GM23338 (cell line): Measurements from ENCODE around the gene STAT5B. TPM values are rescaled to one million over a fixed set of nuclear protein-coding genes. Genes with fewer than 3 reads are reported as not detected.

ENCODE experiments used
- ATAC-seq: fragments of 200-7000 bp; cut with Tn5 transposase; 3 replicates; pipeline ENCODE4 v1.9.1; 2020
- DNase-seq: peaks from one replicate; pipeline ENCODE4 v3.0.0-alpha.2; 2015; ENCODE audit warnings: low spot score
- H2AFZ ChIP-seq: fragments of 200-600 bp; sonication (generic); 2 replicates; pipeline ENCODE4 v1.8.0; 2016; ENCODE audit warnings: antibody characterized with exemption, mild to moderate bottlenecking, moderate library complexity
- H3F3A ChIP-seq: fragments of 200-600 bp; sonication (generic); replicated peaks from 2 replicates; pipeline ENCODE4 v1.8.0; 2017; ENCODE audit warnings: antibody characterized with exemption, mixed run types, low read depth
- H3K27ac ChIP-seq: fragments of 200-600 bp; sonication (generic); 2 replicates; pipeline ENCODE4 v1.6.1; 2016; ENCODE audit warnings: low read depth
- H3K27me3 ChIP-seq: fragments of 200-600 bp; sonication (generic); 2 replicates; pipeline ENCODE4 v1.8.0; 2016; ENCODE audit warnings: mild to moderate bottlenecking, mixed run types, moderate library complexity; ENCODE audit not compliant: insufficient read depth
- H3K36me3 ChIP-seq: fragments of 200-600 bp; sonication (generic); 2 replicates; pipeline ENCODE4 v1.8.0; 2016; ENCODE audit warnings: mild to moderate bottlenecking; ENCODE audit not compliant: insufficient read depth
- H3K4me1 ChIP-seq: fragments of 200-600 bp; sonication (generic); 2 replicates; pipeline ENCODE4 v1.8.0; 2016; ENCODE audit warnings: mild to moderate bottlenecking, moderate library complexity; ENCODE audit not compliant: insufficient read depth
- H3K4me2 ChIP-seq: fragments of 200-600 bp; sonication (generic); 2 replicates; pipeline ENCODE4 v1.7.1; 2017; ENCODE audit warnings: mixed run types
- H3K4me3 ChIP-seq: fragments of 200-600 bp; sonication (generic); 2 replicates; pipeline ENCODE4 v1.6.1; 2016; ENCODE audit warnings: mixed run types
- H3K79me2 ChIP-seq: fragments of 200-600 bp; sonication (generic); replicated peaks from 2 replicates; pipeline ENCODE4 v1.8.0; 2017; ENCODE audit warnings: mild to moderate bottlenecking; ENCODE audit not compliant: insufficient read depth
- H3K9me2 ChIP-seq: fragments of 200-600 bp; sonication (generic); 2 replicates; pipeline ENCODE4 v1.8.0; 2017; ENCODE audit not compliant: insufficient read depth
- H4K20me1 ChIP-seq: fragments of 200-600 bp; sonication (generic); replicated peaks from 2 replicates; pipeline ENCODE4 v1.8.0; 2017; ENCODE audit warnings: mild to moderate bottlenecking; ENCODE audit not compliant: insufficient read depth
- H3K27ac Mint-ChIP-seq: 2 replicates; pipeline ENCODE4 v1.8.0; 2020; ENCODE audit warnings: inconsistent platforms, mild to moderate bottlenecking, moderate library complexity, mixed read lengths
- H3K27me3 Mint-ChIP-seq: 3 replicates; pipeline ENCODE4 v1.8.0; 2022; ENCODE audit warnings: low read depth, mild to moderate bottlenecking, moderate library complexity, mixed read lengths, inconsistent platforms; ENCODE audit not compliant: insufficient read depth, poor library complexity
- H3K36me3 Mint-ChIP-seq: 3 replicates; pipeline ENCODE4 v1.8.0; 2021; ENCODE audit warnings: low read depth, mild to moderate bottlenecking, inconsistent platforms, moderate library complexity, mixed read lengths
- H3K4me1 Mint-ChIP-seq: 3 replicates; pipeline ENCODE4 v1.8.0; 2020; ENCODE audit warnings: mild to moderate bottlenecking, inconsistent platforms, mixed read lengths
- H3K4me3 Mint-ChIP-seq: 3 replicates; pipeline ENCODE4 v1.8.0; 2021; ENCODE audit warnings: moderate library complexity, mild to moderate bottlenecking, inconsistent platforms, mixed read lengths
- H3K9me3 Mint-ChIP-seq: 3 replicates; pipeline ENCODE4 v1.8.0; 2020; ENCODE audit warnings: moderate library complexity, mild to moderate bottlenecking, inconsistent platforms, mixed read lengths
- CREB1 ChIP-seq: fragments of 250-450 bp; sonication (Bioruptor Pico); IDR thresholded peaks from 2 replicates; pipeline ENCODE4 v1.5.0; 2020; ENCODE audit warnings: low read depth, mild to moderate bottlenecking, moderate library complexity
- EZH2 ChIP-seq: fragments of 200-600 bp; sonication (generic); IDR thresholded peaks from one replicate; pipeline ENCODE4 v1.8.0; 2017; ENCODE audit warnings: antibody characterized with exemption, mild to moderate bottlenecking, low read depth; ENCODE audit not compliant: unreplicated experiment
- EZH2phosphoT487 ChIP-seq: fragments of 200-600 bp; sonication (generic); IDR thresholded peaks from one replicate; pipeline ENCODE4 v1.8.1; 2018; ENCODE audit warnings: antibody characterized with exemption; ENCODE audit not compliant: unreplicated experiment
- JUNB ChIP-seq: IDR thresholded peaks from one replicate; pipeline ENCODE4 v1.6.1; 2016; ENCODE audit warnings: antibody characterized with exemption; ENCODE audit not compliant: unreplicated experiment
- NANOG ChIP-seq: IDR thresholded peaks from 2 replicates; pipeline ENCODE4 v1.6.1; 2016; ENCODE audit warnings: antibody characterized with exemption, borderline replicate concordance
- POLR2AphosphoS5 ChIP-seq: IDR thresholded peaks from 2 replicates; pipeline ENCODE4 v1.6.1; 2016; ENCODE audit warnings: antibody characterized with exemption, low read depth
- REST ChIP-seq: IDR thresholded peaks from one replicate; pipeline ENCODE4 v1.6.1; 2018; ENCODE audit warnings: antibody characterized with exemption; ENCODE audit not compliant: unreplicated experiment
- STAT1 ChIP-seq: IDR thresholded peaks from one replicate; pipeline ENCODE4 v1.6.1; 2016; ENCODE audit warnings: antibody characterized with exemption; ENCODE audit not compliant: unreplicated experiment
- ZNF114 ChIP-seq: fragments of 250-450 bp; sonication (Bioruptor Pico); IDR thresholded peaks from 2 replicates; pipeline ENCODE4 v1.5.0; 2020; ENCODE audit warnings: mild to moderate bottlenecking, moderate library complexity
- ZNF331 ChIP-seq: fragments of 250-450 bp; sonication (Bioruptor Pico); IDR thresholded peaks from 2 replicates; pipeline ENCODE4 v1.5.0; 2020; ENCODE audit warnings: low read depth, mild to moderate bottlenecking, moderate library complexity
- polyA plus RNA-seq: library from polyadenylated mRNA; unstranded; fragments of >200 nt; fragmentation: Nextera tagmentation; extraction: Ambion mirVana; gene quantifications from 2 replicates; pipeline ENCODE4 v1.2.1, GENCODE V29; 2016
- total RNA-seq: library from RNA; depleted of rRNA; stranded (reverse); fragments of >200 nt; shearing (Covaris generic); gene quantifications from 2 replicates; pipeline ENCODE4 v1.2.3, GENCODE V29; 2014
- TF ChIP-seq, protein P1 (sequence below), 2 experiments: fragments of 200-600 bp in 1 of 2; sonication (generic) in 1 of 2; conservative IDR thresholded peaks; 2 replicates each; pipeline versions ENCODE4 v1.5.1 to v1.6.1; 2016 to 2017; ENCODE audit warnings: antibody characterized with exemption in 2 of 2, low read depth in 2 of 2, mild to moderate bottlenecking in 2 of 2, moderate library complexity in 1 of 2
- TF ChIP-seq, protein P2 (sequence below): IDR thresholded peaks from 2 replicates; pipeline ENCODE4 v1.6.1; 2016; ENCODE audit warnings: antibody characterized with exemption
- TF ChIP-seq, protein P3 (sequence below): fragments of 250-450 bp; sonication (Bioruptor Pico); IDR thresholded peaks from 2 replicates; pipeline ENCODE4 v1.5.0; 2020; ENCODE audit warnings: mild to moderate bottlenecking, moderate library complexity

Gene STAT5B
- total and polyA plus RNA-seq, 2 experiments from 2014 or later, result 13.9 to 60.5 TPM

GRCh38 chr17:42313773-42314566 lies 37.8 kb upstream of the STAT5B start:
- H2AFZ ChIP-seq, result no peak overlapping the region
- Mint-ChIP-seq H3K27me3 (peaks cover 11% of the 10 kb centered on the region), H3K4me3 (no peak overlapping the region), H3K27ac (peak overlapping the region; percentile 40; the same call in 1 of the 2 replicates), H3K36me3 (peaks cover 27% of the 10 kb centered on the region), H3K9me3 (no peaks in the 10 kb centered on the region; the same call in 2 of the 3 replicates), H3K4me1 (peaks cover 41% of the 10 kb centered on the region)
- ATAC-seq (no peak), DNase-seq (no peak)
- peaks cover 23% of the 10 kb centered on the region for H3K4me1 ChIP-seq
- H3F3A ChIP-seq, result peaks cover 26% of the 10 kb centered on the region
- no peaks in the 10 kb centered on the region; the same call in 1 of the 2 replicates for H4K20me1 ChIP-seq
- H3K27me3 ChIP-seq, result no peaks in the 10 kb centered on the region
- peaks cover 17% of the 10 kb centered on the region for H3K36me3 ChIP-seq
- TF ChIP-seq, protein P1, sequence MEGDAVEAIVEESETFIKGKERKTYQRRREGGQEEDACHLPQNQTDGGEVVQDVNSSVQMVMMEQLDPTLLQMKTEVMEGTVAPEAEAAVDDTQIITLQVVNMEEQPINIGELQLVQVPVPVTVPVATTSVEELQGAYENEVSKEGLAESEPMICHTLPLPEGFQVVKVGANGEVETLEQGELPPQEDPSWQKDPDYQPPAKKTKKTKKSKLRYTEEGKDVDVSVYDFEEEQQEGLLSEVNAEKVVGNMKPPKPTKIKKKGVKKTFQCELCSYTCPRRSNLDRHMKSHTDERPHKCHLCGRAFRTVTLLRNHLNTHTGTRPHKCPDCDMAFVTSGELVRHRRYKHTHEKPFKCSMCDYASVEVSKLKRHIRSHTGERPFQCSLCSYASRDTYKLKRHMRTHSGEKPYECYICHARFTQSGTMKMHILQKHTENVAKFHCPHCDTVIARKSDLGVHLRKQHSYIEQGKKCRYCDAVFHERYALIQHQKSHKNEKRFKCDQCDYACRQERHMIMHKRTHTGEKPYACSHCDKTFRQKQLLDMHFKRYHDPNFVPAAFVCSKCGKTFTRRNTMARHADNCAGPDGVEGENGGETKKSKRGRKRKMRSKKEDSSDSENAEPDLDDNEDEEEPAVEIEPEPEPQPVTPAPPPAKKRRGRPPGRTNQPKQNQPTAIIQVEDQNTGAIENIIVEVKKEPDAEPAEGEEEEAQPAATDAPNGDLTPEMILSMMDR (conservative IDR thresholded peaks at IDR 0.05; ENCODE audit: low read depth in 2 of 2), result no peak
- TF ChIP-seq STAT1 (no peak), JUNB (no peak), ZNF114 (CRISPR knock-in tag) (no peak), POLR2AphosphoS5 (no peak), EZH2phosphoT487 (no peak), EZH2 (no peak), ZNF331 (CRISPR knock-in tag) (no peak), REST (no peak), CREB1 (CRISPR knock-in tag) (no peak), NANOG (no peak)
- TF ChIP-seq, protein P2, sequence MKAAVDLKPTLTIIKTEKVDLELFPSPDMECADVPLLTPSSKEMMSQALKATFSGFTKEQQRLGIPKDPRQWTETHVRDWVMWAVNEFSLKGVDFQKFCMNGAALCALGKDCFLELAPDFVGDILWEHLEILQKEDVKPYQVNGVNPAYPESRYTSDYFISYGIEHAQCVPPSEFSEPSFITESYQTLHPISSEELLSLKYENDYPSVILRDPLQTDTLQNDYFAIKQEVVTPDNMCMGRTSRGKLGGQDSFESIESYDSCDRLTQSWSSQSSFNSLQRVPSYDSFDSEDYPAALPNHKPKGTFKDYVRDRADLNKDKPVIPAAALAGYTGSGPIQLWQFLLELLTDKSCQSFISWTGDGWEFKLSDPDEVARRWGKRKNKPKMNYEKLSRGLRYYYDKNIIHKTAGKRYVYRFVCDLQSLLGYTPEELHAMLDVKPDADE, result no peak
- TF ChIP-seq, protein P3, sequence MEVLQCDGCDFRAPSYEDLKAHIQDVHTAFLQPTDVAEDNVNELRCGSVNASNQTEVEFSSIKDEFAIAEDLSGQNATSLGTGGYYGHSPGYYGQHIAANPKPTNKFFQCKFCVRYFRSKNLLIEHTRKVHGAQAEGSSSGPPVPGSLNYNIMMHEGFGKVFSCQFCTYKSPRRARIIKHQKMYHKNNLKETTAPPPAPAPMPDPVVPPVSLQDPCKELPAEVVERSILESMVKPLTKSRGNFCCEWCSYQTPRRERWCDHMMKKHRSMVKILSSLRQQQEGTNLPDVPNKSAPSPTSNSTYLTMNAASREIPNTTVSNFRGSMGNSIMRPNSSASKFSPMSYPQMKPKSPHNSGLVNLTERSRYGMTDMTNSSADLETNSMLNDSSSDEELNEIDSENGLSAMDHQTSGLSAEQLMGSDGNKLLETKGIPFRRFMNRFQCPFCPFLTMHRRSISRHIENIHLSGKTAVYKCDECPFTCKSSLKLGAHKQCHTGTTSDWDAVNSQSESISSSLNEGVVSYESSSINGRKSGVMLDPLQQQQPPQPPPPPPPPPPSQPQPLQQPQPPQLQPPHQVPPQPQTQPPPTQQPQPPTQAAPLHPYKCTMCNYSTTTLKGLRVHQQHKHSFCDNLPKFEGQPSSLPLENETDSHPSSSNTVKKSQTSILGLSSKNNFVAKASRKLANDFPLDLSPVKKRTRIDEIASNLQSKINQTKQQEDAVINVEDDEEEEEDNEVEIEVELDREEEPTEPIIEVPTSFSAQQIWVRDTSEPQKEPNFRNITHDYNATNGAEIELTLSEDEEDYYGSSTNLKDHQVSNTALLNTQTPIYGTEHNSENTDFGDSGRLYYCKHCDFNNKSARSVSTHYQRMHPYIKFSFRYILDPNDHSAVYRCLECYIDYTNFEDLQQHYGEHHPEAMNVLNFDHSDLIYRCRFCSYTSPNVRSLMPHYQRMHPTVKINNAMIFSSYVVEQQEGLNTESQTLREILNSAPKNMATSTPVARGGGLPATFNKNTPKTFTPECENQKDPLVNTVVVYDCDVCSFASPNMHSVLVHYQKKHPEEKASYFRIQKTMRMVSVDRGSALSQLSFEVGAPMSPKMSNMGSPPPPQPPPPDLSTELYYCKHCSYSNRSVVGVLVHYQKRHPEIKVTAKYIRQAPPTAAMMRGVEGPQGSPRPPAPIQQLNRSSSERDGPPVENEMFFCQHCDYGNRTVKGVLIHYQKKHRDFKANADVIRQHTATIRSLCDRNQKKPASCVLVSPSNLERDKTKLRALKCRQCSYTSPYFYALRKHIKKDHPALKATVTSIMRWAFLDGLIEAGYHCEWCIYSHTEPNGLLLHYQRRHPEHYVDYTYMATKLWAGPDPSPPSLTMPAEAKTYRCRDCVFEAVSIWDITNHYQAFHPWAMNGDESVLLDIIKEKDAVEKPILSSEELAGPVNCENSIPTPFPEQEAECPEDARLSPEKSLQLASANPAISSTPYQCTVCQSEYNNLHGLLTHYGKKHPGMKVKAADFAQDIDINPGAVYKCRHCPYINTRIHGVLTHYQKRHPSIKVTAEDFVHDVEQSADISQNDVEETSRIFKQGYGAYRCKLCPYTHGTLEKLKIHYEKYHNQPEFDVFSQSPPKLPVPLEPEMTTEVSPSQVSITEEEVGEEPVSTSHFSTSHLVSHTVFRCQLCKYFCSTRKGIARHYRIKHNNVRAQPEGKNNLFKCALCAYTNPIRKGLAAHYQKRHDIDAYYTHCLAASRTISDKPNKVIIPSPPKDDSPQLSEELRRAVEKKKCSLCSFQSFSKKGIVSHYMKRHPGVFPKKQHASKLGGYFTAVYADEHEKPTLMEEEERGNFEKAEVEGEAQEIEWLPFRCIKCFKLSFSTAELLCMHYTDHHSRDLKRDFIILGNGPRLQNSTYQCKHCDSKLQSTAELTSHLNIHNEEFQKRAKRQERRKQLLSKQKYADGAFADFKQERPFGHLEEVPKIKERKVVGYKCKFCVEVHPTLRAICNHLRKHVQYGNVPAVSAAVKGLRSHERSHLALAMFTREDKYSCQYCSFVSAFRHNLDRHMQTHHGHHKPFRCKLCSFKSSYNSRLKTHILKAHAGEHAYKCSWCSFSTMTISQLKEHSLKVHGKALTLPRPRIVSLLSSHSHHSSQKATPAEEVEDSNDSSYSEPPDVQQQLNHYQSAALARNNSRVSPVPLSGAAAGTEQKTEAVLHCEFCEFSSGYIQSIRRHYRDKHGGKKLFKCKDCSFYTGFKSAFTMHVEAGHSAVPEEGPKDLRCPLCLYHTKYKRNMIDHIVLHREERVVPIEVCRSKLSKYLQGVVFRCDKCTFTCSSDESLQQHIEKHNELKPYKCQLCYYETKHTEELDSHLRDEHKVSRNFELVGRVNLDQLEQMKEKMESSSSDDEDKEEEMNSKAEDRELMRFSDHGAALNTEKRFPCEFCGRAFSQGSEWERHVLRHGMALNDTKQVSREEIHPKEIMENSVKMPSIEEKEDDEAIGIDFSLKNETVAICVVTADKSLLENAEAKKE, result no peak
- peak overlapping the region; percentile 74 for H3K27ac ChIP-seq
- no peaks in the 10 kb centered on the region for H3K79me2 ChIP-seq
- no peaks in the 10 kb centered on the region for H3K9me2 ChIP-seq
- no peak overlapping the region for H3K4me2 ChIP-seq
- H3K4me3 ChIP-seq, result no peak overlapping the region
